Epithelial cell of prostate (primary cell): ENCODE measurements around the gene CFAP92.

Experiments used
- DNase-seq: peaks from one replicate; pipeline ENCODE4 v3.0.0-alpha.2; 2011; ENCODE audit warnings: low read depth, low spot score
- H3K27ac ChIP-seq: fragments of 450-650 bp; 2 replicates; pipeline ENCODE4 v1.5.1; 2017; ENCODE audit warnings: mild to moderate bottlenecking

The CFAP92 gene

GRCh38 chr3:129009266-129009665 lies 15.4 kb upstream of the CFAP92 start:
- H3K27ac ChIP-seq = no peak overlapping the region
- no peak for DNase-seq

- no peak overlapping the region for H3K27ac ChIP-seq
- DNase-seq = no peak
Observed at GRCh38 chr3:129007792-129008191, 13.9 kb upstream of the CFAP92 start.

DNA sequence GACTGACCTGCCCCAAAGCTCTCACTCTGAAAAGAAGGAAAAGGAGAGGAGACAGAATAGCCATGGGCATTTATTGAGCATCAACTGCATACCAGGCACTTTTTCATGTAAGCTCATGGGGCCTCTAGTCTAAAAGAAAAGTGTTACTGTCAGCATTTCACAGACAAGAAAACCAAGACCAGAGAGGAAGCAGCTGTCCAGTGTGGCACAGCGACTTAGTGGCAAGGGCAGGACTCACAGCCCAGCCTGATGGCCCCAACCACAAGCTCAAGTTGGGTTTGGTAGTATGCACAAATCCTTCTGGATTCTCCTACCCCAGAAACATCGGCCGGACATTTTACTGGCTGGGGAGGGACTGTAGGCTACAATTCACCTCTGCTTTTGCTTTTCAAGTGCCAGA lies 13.0 kb upstream of the CFAP92 start:
- H3K27ac ChIP-seq = no peak overlapping the region
- DNase-seq = no peak

DNA sequence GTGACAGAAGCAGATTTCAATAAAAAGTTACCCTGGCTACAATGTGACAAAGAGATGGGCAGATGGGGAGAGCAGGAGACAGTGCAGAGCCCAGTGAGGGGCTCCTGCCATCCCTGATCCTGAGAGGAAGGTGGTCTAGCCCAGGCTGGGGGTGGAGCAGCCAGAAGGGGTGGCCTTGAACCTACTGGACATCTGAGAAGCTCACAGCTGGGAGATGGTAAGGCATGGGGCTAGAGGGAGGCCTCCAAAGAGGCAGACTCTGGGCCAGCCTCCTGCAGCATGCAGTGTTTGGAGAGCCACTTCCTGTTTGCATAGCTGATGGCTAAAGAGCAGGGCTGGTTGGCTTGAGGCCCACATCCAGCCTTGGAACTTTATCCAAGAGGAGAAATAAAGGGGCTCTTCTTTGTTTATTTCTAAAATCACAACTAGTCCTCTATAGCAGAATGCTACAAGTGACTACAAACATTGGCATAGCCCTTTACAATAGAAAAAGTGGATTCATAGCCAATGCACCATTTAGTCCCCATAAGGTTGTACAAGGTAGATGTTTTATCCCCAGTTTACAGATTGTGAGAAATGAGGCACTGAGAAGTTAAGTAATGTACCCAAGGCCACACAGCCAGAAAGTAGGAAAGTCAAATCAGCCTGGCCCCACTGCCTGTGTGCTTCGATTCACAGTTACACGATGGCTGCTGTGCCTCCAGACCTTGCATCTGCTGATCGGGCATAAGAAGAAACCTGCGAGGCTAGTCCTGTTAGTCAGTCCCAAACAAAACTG lies 11.8 kb upstream of the CFAP92 start:
- DNase-seq = no peak
- H3K27ac ChIP-seq = no peak overlapping the region

DNA sequence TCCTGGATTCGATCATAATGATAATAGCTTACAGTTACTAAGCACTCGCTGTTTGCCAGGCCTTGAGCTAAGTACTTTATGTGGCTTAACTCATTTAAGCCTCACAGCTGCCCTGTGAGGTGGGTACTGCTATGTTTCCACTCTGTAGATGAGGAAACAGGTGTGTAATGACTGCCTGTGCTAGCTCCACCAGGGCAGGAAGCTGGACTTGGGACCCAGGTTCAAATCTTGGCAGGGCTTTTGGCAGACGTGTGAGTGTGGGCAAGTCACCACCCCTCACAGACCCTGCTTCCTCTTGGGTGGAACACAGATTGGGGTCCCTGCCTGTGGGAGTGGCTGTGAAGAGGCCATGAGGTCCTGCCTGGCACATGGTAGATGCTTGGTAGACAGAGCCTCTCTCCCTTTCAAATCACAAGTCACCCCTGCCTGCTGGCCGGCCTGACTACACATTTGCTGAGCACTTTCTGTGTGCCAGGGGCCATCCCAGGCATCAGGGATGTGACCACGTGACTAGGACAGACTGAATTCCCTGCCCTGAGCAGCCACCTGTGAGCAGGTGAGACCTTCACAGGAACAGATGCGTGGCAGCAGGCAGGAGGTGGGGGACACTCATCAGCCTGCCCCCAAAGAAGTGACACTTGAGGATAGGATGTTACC lies 10.9 kb upstream of the CFAP92 start:
- no peak overlapping the region for H3K27ac ChIP-seq
- DNase-seq = no peak

- no peak overlapping the region for H3K27ac ChIP-seq
- no peak for DNase-seq
Observed at GRCh38 chr3:129003578-129004112, 9.8 kb upstream of the CFAP92 start.

DNA sequence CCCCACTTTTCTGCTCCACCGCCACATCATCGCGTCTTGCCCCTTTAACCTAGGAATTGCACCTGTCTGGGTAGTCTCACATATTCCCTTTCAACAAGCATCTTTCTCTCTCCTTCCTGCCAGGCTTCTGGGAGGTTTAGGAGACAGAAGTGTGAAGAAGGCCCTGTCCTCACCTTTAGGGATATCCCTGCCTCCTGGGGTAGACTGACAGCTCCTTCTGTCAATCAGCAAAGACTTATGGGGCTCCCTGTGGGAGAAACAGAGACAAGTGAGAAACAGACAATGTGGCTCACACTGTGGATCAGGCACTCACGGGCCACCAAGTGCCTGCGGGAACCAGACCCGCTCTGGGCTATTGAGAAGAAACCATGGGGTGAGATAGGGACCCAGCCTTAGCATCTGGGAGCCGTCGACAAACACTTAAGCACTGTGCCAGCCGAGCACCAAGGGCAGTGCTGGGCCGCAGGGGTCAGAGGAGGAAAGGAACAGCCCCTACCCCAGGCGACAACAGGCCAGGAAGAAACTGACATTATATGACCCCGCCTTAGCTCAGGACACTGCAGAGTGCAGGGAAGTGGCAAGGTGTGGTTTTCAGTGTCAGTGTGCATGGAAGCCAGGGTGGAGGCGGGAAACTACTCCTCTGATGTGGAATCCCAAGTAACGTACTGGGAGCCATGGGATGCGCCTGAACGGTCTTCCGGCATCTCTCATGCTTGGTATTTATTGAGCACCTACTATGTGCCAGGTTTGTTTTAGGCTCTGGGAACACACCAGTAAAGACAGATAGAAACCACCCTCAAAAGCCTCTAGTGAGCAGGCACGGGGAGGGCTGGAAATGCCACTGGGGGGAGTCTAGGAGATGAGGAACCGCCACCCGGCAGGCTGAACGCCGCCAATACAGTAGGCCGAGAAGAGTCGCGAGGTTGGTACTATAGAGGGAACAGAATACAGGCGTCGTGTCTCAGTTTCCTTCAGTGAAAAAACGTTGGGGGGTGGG lies 9.0 kb upstream of the CFAP92 start:
- DNase-seq = no peak
- no peak overlapping the region for H3K27ac ChIP-seq

DNA sequence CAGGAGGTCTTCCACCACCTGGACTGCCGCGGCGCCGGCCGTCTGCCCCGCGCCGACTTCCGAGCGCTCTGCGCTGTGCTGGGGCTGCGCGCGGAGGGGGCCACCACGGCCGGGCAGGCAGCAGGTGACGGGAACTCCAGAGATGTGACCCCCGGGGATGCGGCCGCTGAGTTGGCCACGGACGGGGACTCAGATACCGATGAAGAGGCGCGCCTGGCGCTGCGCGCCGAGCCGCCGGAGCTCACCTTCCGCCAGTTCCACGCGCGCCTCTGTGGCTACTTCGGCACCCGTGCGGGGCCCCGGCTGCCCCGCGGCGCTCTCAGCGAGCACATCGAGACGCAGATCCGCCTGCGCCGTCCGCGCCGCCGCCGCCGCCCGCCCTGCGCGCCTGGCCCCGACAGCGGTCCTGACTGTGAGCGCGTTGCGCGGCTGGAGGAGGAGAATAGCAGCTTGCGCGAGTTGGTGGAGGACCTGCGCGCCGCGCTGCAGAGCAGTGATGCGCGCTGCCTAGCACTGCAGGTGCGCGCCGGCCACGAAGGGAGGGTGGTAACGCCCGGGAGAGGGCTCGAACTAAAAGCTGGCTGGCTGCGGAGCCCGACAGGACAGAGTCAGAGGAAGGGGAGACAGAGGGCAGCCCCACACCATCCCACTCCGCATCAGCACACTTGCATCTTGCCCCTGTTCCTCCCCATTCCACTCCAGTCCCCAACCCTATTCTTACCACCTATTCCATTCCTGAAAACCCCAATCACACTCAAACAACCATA lies 8.1 kb upstream of the CFAP92 start:
- H3K27ac ChIP-seq = no peak overlapping the region
- DNase-seq = no peak

- DNase-seq = no peak
- H3K27ac ChIP-seq = no peak within 1 kb of the TSS
Observed at GRCh38 chr3:129001101-129001805, 7.4 kb upstream of the CFAP92 start, which contains the start of gene EFCC1. EFCC1 (plus strand) TSS chr3:129001304; CDS start chr3:129001629, 325 bp downstream.

DNA sequence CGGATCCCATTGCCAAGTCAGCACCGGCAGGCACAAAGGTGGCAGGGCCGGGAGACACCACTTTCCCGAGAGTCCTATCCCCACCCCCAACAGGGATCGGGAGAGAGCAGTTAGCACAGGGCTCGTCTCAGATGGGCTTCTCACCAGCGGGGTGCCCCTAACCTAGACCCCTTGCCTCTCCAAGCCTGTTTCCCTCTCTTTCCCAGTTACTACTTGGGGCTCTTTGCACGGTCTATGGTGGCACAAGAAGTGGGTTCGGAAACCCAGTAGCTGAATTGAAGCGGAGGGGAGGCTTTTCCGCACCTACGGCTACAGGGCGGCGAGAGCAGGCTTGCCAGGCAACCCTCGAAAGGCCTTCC lies 6.8 kb upstream of the CFAP92 start:
- H3K27ac ChIP-seq = no peak overlapping the region
- no peak for DNase-seq

GRCh38 chr3:128999102-128999501 lies 5.2 kb upstream of the CFAP92 start:
- no peak overlapping the region for H3K27ac ChIP-seq
- no peak for DNase-seq

- no peak overlapping the region for H3K27ac ChIP-seq
- no peak for DNase-seq
Observed at GRCh38 chr3:128998561-128998960, 4.7 kb upstream of the CFAP92 start.

DNA sequence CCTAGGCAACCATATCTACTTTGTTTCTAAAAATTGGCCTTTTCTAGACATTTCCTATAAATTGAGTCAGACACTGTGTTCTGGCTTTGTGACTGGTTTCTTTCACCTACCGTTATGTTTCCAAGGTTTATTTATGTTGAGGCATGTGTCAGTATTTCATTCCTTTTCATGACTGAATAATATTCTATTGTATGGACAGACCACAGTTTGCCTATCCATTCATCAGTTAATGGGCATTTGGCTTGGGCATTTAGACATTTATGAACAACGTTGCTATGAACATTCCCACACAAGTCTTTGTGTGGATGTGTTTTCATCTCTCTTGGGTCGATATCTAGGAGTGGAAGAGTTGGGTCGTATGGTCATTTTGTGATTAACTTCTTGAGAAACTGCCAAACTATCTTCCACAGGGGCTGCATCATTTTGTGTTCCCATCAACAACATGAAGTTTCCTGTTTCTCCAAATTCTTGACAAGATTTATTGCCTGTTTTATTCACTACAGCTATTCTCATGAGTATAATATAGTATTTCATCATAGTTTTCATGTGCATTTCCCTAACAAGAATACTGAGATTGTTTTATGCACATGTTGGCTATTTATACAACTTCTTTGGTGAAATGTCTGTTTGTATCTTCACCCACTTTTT lies 3.7 kb upstream of the CFAP92 start:
- no peak overlapping the region for H3K27ac ChIP-seq

DNA sequence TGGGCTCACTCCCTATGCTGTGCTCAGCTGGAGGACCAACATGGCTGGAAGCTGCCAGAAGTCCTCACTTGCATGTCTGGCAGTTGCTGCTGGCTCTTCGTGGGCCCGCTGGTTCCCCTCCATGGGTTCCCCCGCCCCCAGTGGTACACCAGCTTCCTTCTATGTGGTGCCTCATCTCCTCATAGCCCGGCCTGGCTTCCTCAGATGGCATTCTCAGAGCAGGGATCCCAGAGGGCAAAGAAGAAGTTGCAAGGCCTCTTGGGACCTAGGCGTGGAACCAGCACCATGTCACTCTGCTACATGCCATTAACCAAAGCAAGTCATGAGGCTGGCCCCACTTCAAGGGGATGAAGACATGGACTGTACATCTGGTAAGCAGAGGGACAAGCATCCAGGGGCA lies 2.9 kb upstream of the CFAP92 start:
- DNase-seq = no peak
- H3K27ac ChIP-seq = no peak overlapping the region

More for the DNA sequence above, 3.7 kb upstream of the CFAP92 start:
- no peak for DNase-seq

DNA sequence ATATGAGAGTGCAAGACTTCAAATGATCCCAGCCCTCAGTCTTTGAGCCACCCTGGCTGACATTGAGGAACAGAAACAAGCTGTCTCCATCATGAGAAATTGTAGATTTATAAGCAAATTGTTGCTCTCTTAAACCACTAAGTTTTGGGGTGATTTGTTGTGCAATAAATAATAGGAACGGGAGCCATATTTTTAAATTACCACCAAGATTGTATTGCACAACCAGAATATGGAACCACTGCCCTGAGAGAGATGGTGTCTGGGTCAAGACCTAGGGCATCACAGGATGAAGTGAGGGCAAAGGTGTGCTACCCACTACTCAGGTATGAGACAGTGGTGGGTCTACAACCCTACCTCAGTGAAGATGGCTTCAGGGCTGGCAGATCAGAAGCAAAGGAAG lies 2.3 kb upstream of the CFAP92 start:
- no peak overlapping the region for H3K27ac ChIP-seq
- no peak for DNase-seq

- no peak overlapping the region for H3K27ac ChIP-seq
- no peak for DNase-seq
Observed at GRCh38 chr3:128995737-128996136, 1.9 kb upstream of the CFAP92 start.

- H3K27ac ChIP-seq = no peak overlapping the region
- DNase-seq = no peak
Observed at GRCh38 chr3:128994581-128995546, 988 bp upstream of the CFAP92 start.

- DNase-seq = no peak
- no peak overlapping the region for H3K27ac ChIP-seq
Observed at GRCh38 chr3:128994173-128994512, 267 bp upstream of the CFAP92 start.
